GM18502 (cell line): ENCODE measurements around the gene HMGXB3.

Experiments used
- ATAC-seq: cut with Tn5 transposase; IDR thresholded peaks from one replicate; pipeline ENCODE4 v1.9.1; 2021; ENCODE audit warnings: mild to moderate bottlenecking; ENCODE audit not compliant: unreplicated experiment, poor library complexity

The HMGXB3 gene

DNA sequence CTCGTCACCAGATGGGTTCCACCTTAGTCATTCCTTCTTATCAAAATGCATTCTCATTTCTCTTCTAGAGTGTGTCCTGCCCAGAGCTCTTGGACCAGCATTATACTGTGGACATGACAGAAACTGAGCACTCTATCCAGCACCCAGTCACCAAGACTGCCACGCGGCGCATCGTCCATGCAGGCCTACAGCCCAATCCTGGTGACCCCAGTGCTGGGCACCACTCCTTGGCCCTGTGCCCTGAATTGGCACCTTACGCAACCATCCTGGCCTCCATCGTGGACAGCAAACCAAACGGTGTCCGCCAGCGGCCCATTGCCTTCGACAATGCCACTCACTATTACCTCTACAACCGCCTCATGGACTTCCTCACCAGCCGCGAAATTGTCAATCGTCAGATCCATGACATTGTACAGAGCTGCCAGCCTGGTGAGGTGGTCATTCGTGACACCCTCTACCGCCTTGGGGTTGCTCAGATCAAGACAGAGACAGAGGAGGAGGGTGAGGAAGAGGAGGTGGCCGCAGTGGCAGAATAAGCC lies 51.2 kb downstream of the HMGXB3 start:
- no peak for ATAC-seq

GRCh38 chr5:150052226-150052955 lies 51.9 kb downstream of the HMGXB3 start:
- no peak for ATAC-seq

DNA sequence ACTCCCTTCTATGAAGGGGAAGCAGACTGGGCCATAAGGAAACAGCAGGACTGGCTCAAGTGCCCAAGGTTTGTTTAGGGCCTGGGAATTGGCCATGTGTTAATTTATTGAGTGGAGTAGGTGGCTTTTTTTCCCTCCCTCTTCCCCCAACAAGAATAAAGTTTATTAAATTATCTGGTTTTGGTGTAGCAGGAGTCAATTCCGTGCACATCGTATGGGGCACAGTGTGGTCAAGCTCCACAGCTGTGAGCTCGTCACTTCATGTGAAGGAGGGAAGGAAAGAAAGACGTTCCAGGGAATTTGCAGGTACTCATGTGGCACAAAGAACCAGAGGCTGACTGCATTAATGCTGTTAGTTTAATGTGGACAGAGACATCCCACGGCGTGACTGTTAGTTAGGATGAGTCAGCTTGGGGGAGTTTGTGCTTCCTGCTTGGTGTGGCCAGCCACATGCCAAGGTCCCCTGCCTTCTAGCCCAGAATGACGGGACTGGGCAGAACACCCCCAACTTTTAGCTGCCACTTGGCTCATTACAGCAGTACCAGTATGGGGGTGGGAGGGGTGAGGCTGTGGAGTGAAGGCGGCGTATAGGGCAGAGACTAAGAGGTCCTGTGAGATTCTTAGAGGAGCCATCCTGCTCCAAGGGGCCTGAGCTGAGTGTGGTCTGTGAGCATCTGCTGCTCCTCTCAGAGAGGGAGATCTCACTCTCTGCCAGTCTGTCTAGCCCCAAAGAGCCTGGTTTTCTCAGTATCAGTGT lies 52.6 kb downstream of the HMGXB3 start:
- ATAC-seq, result no peak

DNA sequence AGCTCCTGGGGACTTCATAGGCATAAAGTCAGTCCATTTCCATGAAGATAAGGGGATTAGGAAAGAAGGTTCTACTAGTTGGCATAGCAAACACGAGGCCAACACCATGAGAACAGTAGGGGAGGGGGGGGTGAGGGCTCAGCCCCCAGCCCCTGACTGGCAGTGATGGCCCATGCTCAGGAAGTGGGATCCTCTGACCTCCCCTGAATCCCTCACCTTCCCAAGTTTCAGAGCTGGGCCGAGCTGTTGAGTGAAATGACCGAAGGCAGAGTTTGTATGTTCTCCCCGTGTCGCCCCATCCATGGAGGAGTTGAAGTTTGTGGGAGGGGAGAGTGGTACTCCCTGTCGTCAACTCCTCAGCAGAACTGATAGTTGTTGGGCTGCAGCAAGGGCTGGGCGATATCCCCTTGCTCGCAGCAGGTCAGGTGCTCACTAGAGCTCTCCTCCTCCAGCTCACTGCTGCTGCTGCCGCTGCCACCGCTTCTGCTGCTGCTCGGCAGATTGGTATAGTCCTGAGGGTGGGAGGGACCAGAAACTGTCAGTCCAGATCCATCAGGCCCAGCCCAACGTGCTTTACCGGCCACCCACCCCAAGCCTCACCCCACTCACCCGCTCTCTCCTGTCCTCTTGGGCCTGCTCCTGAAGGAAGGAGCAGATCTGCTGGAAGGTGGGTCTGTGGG lies 53.3 kb downstream of the HMGXB3 start:
- no peak for ATAC-seq

- ATAC-seq, result no peak
Measured at GRCh38 chr5:150054569-150054968, 54.0 kb downstream of the HMGXB3 start.

GRCh38 chr5:150055326-150056074 lies 55.0 kb downstream of the HMGXB3 start:
- ATAC-seq, result no peak

DNA sequence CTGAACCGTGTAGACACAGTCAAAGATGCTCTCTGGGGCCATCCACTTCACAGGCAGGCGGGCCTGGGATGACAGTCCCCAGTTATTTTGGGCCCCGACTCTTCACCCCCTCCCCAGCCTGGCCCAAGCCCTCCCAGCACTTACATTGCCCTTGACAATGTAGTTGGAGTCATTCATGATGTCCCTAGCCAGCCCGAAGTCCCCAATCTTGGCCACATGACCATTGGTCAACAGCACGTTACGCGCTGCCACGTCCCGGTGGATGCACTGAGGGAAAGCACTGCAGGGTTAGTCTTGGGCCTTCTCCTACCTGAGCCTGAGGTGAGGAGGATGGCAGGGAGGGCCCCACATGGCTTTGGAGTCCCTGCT lies 55.5 kb downstream of the HMGXB3 start:
- ATAC-seq, result no peak

DNA sequence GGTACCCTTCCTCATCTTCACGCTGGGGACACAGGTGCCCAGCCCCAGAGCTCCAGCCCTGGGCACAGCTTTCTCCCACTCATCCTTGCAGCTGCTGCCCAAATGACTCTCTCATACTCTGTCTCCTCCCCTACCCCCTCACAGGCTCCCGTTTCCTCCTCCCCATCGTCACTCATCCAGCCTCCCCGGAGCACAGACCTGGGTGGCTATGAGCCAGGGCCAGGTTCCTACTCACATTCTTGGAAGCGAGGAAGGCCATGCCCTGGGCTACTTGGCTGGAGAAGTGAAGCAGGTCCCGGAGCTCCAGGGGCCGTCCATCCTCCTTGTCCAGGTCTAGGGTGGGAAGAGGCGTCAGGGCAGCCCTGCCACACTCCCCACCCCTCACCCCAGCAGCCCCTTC lies 56.5 kb downstream of the HMGXB3 start:
- no peak for ATAC-seq

DNA sequence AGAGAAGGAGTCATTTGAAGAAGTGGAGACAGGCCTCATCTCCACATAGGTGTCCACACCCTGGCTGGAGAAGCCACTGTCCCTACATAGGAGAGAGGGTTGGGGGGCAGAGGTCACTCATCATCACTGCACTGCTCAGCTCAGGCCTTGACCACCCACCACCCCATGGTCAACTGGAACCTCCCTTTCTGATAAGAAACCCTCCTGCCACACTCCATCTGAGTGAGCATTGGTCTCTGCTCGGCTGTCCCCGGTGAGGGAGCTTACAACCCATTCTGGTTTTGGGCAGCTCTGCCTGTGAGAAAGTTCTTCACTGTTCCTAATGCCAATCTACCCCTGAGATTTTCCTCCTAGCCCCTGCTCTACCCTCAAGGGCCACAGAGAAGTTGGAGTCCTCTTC lies 57.0 kb downstream of the HMGXB3 start:
- no peak for ATAC-seq

GRCh38 chr5:150057996-150058395 lies 57.5 kb downstream of the HMGXB3 start:
- ATAC-seq, result no peak

DNA sequence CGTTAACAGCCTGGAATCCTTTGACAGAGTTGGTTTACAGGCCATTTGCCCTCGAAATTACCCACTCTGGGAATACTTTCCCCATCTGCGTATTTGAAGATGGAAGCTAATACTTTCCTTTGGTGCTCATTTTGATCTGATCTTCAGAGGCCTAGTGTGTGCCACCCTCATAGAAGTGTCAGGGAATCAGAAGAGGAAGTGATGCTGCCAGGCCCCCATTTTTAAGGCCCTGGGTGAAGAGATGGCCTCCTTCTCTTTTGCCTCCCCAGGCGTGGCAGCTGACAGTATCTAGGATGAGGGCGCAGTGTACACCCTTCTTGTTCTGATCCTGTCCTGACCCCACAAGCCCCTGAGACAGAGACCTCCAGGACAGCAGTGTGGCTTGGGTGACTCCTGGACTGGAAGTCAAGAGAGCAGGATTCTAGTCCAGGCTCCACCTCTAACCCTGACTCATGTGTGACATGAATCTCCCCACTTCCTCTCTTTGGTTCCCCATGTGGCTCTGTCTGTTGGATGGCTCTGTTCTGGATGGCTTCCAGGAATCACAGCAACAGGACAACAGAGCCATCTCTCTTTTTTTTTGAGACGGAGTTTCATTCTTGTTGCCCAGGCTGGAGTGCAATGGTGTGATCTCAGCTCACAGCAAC lies 58.1 kb downstream of the HMGXB3 start:
- no peak for ATAC-seq

DNA sequence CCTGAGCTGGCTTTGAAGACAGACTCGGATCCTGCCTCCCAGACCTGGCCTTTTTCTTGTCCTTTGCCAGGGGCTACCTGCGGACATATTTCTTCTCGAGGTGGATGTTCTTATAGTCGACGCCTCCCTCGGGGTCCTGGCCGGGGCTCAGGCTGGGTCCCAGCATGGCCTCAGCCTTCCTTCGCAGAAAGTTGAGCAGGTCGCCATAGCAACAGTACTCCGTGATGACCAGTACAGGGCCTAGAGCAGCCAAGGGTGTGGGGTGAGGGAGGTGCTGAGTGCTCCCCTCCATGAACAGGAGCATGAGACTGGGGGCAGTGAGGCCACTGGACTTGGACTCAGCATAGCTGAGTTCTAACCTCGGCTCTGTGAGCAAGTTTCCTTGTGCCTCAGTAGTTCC lies 59.1 kb downstream of the HMGXB3 start:
- ATAC-seq, result no peak

DNA sequence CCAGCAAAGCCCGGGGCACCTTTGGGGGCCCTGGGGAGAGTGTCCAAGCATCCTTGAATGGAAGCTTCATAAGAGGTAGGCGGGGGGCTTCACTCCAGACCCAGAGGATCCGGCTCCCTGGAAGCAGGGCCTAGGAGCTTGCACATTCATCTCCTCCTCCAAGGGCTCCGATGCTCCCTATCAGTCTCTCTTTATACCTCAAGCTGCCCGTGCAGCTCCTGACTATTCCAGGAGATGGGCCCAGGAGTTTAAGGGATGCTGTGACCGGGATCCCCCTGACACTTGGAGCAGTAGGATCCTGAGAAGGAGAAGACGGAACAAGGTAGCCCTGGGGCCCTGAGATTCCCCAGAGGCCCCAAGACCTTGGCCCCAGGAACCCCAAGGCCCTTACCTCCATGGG lies 59.9 kb downstream of the HMGXB3 start:
- ATAC-seq, result no peak

GRCh38 chr5:150061538-150061995 lies 61.0 kb downstream of the HMGXB3 start:
- no peak for ATAC-seq

DNA sequence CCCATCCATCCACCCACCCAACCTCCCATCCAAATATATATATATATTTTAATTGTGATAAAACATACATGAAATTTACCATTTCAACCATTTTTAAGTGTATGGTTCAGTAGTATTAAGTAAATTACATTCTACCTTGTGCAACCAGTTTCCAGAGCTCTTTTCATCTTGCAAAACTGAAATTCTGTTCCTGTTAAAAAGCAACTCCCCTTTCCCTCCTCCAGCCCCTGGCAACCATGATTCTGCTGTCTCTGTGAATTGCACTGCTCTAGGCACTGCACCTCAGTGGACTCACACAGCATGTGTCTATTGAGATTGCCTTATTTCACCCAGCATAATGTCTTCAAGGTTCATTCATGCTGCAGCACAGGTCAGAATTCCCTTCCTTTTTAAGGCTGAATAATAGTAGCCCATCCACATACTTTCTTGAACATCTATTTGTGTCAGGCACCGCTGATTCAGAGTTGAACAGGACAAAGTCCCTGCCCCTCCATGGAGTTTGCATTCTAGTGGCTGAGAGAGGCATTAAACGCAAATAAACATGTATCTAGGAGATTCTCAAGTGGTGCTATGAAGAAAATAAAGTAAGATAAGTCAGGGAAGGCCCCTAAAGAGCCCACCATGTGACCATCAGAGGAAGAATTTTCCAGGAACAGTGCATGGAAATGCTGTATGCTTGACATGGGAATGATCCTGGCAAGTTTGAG lies 61.8 kb downstream of the HMGXB3 start:
- ATAC-seq, result no peak

- ATAC-seq, result no peak
Measured at GRCh38 chr5:150063638-150064037, 63.1 kb downstream of the HMGXB3 start.

DNA sequence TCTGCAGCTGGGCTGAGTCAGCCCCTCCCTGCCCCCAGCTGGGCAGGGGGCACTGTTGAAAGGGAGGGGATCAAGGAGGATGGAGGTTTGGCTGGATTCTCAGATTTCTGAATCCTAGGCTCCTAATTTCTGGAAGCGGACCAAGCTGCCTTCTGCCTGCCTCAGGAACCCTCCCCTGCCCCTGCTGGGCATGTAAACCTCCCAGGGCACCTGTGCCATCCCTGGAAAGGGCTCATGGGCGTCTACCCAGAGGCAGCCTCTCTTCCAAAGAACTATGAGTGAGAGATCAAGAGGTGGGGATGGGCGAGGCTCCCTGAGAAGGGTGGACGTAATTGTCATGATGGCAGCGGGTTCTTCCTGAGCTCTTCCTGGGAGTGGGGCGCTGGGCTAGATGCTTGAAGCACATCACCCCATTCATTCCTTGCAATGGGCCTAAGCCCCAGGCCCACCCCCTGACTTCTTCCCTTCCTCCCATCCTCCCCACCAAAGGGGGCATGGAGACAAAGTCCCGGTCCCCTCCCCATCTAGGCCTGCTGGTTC lies 64.2 kb downstream of the HMGXB3 start:
- no peak for ATAC-seq

- no peak for ATAC-seq
Measured at GRCh38 chr5:150065346-150065745, 64.8 kb downstream of the HMGXB3 start.

DNA sequence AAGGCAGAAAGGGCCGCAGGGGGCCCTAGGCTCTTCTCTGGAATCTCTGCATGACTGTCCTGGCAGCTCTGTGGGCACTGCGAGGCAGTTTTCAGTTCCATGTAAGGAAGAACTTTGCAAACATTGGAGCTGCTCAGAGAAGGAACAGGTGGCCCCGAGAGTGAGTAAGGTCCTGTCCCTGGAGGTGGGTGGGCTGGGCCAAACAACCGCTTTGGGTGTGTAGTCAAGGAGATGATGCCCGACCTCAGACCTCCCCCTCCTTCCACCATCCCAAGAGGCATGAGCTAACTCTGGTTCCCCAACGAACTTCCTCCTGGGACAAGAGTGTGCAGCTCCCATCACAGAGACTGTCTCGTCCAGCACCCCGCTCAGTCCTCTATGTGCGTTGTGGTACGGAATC lies 65.3 kb downstream of the HMGXB3 start:
- ATAC-seq, result no peak
